PC-9 (cell line): ENCODE results near the gene DUSP10. TPM values are rescaled to one million over a fixed set of nuclear protein-coding genes. Genes with fewer than 3 reads are reported as not detected.
A peak's percentile ranks its signal among the peaks of the same experiment; 100 is the strongest.

ENCODE experiments used
- BruUV-seq: library from RNA; stranded (reverse); fragments of 400-500 nt; replicated peaks from 2 replicates; lab custom pipeline; 2021; lab: Mats Ljungman, UMichigan
- CTCF ChIA-PET: fragments of 300-600 bp; sonication (Branson Sonifier 250); formaldehyde crosslinking; loops from one replicate; lab custom pipeline; 2022; ENCODE audit warnings: antibody characterized with exemption; lab: Charles Lee
- POLR2A ChIA-PET: fragments of 300-600 bp; sonication (Branson Sonifier 250); formaldehyde crosslinking; loops from one replicate; lab custom pipeline; 2022; ENCODE audit warnings: antibody characterized with exemption; ENCODE audit not compliant: unreplicated experiment; lab: Charles Lee
- DNase-seq, 2 experiments: peaks; one replicate each; pipeline versions ENCODE4 v3.0.0 to v3.0.0-alpha.2; 2015 to 2022; ENCODE audit warnings: mixed read lengths in 1 of 2
- H2AFZ ChIP-seq: fragments of 200-600 bp; sonication (generic); 2 replicates; pipeline ENCODE4 v1.8.1; 2017; ENCODE audit warnings: antibody characterized with exemption
- H3F3A ChIP-seq: fragments of 200-600 bp; sonication (generic); 2 replicates; pipeline ENCODE4 v1.8.1; 2017; ENCODE audit warnings: antibody characterized with exemption, mild to moderate bottlenecking, low read depth; ENCODE audit not compliant: insufficient read depth
- H3K27ac ChIP-seq: fragments of 200-600 bp; sonication (generic); 2 replicates; pipeline ENCODE4 v1.6.1; 2016; ENCODE audit warnings: mixed run types
- H3K27me3 ChIP-seq: fragments of 200-600 bp; sonication (generic); 2 replicates; pipeline ENCODE4 v1.6.1; 2016; ENCODE audit warnings: low read depth, mixed run types; ENCODE audit not compliant: insufficient read depth
- H3K36me3 ChIP-seq: fragments of 200-600 bp; sonication (generic); 2 replicates; pipeline ENCODE4 v1.6.1; 2016; ENCODE audit warnings: low read depth, mixed run types
- H3K4me1 ChIP-seq: fragments of 200-600 bp; sonication (generic); replicated peaks from 2 replicates; pipeline ENCODE4 v1.6.1; 2016; ENCODE audit warnings: mixed run types; ENCODE audit not compliant: insufficient read depth
- H3K4me2 ChIP-seq: fragments of 200-600 bp; sonication (generic); 2 replicates; pipeline ENCODE4 v1.6.1; 2017; ENCODE audit warnings: mixed run types
- H3K4me3 ChIP-seq: fragments of 200-600 bp; sonication (generic); 2 replicates; pipeline ENCODE4 v1.6.1; 2016; ENCODE audit warnings: mixed run types
- H3K79me2 ChIP-seq: fragments of 200-600 bp; sonication (generic); 2 replicates; pipeline ENCODE4 v1.6.1; 2017; ENCODE audit warnings: low read depth, mixed run types
- H3K9me2 ChIP-seq: fragments of 200-600 bp; sonication (generic); 2 replicates; pipeline ENCODE4 v1.8.1; 2017; ENCODE audit warnings: mild to moderate bottlenecking; ENCODE audit not compliant: insufficient read depth
- H3K9me3 ChIP-seq: fragments of 200-600 bp; sonication (generic); 2 replicates; pipeline ENCODE4 v1.8.1; 2016; ENCODE audit warnings: low read depth; ENCODE audit not compliant: insufficient read depth
- H4K20me1 ChIP-seq: fragments of 200-600 bp; sonication (generic); 2 replicates; pipeline ENCODE4 v1.8.1; 2017; ENCODE audit not compliant: insufficient read depth
- EZH2 ChIP-seq: fragments of 200-600 bp; sonication (generic); IDR thresholded peaks from 2 replicates; pipeline ENCODE4 v1.8.0; 2017; ENCODE audit warnings: antibody characterized with exemption, low read depth
- intact Hi-C: fragments of 100-400 bp; cut with micrococcal nuclease; formaldehyde crosslinking; loops from one replicate; pipeline ENCODE4 v1.10.0; 2022; ENCODE audit not compliant: unreplicated experiment
- total RNA-seq: library from RNA; stranded (reverse); gene quantifications from 2 replicates; pipeline ENCODE4 v1.2.3, GENCODE V29; 2021
- TF ChIP-seq, protein P1 (sequence below): fragments of 200-600 bp; sonication (generic); conservative IDR thresholded peaks from 2 replicates; pipeline ENCODE4 v1.6.1; 2017; ENCODE audit warnings: mixed run types, antibody characterized with exemption, mild to moderate bottlenecking, moderate library complexity

Gene DUSP10
- total RNA-seq, 1 experiment from 2014 or later: 7.0 TPM

GRCh38 chr1:221678014-221678413, 63.9 kb downstream of the DUSP10 start:
- Histone ChIP-seq H3F3A (peaks cover 4% of the 10 kb centered on the region; the same call in 1 of the 2 replicates), H3K79me2 (no peaks in the 10 kb centered on the region), H3K27me3 (no peaks in the 10 kb centered on the region), H3K9me3 (no peaks in the 10 kb centered on the region), H2AFZ (no peak overlapping the region), H3K9me2 (peaks cover 5% of the 10 kb centered on the region), H3K36me3 (no peaks in the 10 kb centered on the region), H3K4me2 (no peak overlapping the region), H3K4me1 (0 out of 2 replicates have a peak, but pooled peaks cover 10% of the 10 kb centered on the region), H3K27ac (no peak overlapping the region), H4K20me1 (no peaks in the 10 kb centered on the region), H3K4me3 (no peak overlapping the region)
- intact Hi-C loops: no loop called here
- BruUV-seq: no TSS peak
- POLR2A ChIA-PET: no interaction called here
- no peak for DNase-seq
- CTCF ChIA-PET: no interaction called here
- TF ChIP-seq, protein P1, sequence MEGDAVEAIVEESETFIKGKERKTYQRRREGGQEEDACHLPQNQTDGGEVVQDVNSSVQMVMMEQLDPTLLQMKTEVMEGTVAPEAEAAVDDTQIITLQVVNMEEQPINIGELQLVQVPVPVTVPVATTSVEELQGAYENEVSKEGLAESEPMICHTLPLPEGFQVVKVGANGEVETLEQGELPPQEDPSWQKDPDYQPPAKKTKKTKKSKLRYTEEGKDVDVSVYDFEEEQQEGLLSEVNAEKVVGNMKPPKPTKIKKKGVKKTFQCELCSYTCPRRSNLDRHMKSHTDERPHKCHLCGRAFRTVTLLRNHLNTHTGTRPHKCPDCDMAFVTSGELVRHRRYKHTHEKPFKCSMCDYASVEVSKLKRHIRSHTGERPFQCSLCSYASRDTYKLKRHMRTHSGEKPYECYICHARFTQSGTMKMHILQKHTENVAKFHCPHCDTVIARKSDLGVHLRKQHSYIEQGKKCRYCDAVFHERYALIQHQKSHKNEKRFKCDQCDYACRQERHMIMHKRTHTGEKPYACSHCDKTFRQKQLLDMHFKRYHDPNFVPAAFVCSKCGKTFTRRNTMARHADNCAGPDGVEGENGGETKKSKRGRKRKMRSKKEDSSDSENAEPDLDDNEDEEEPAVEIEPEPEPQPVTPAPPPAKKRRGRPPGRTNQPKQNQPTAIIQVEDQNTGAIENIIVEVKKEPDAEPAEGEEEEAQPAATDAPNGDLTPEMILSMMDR: no peak
- no peak for TF ChIP-seq EZH2

DNA sequence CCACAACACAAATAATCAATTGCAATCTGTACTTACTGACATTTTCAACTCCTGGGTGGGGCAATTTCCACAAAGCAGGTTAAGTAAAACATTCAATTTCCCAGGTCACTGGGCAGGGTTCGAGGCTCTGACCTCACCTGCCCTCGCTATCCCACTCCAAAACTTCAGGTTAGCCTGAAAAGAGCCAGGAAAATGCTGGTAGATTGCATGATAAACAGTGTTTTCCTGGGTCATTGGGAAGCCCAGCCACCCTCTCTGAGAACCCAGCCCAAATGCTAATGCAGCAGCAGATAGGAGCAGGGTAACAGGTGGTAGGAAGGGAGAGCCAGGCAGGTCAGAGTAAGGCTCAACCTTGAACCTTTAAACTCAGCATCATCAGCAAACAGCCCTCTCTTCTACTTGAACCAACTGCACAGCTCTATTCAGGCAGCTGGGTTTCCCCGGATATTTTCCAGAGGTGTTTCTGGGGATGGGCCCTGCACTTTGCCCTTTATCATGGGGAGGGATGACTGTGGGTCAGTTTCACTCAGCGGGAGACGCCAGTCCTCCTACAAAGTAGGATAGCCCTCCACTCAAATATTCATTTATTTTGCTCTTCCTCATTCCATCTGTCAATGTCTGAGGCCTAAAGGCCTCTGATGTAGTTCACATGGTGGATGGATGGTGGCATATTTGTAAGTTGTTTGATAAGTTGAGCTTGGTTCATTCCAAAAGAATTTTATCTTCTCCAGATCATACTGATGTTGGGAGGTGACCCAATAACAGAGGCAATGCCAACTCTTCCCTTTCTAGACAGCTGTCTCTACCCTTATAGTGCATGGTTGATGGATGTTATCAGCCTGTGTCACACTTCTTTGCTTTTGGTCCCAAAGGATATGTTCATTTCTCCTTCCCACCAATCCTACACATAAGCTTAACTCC, 65.7 kb downstream of the DUSP10 start:
- POLR2A ChIA-PET: interaction anchor here (0.7 kb wide), 2 partner anchors 35 to 216 kb away, joined by 3 to 4 read pairs; no protein-coding TSS in a partner anchor
- no peak for TF ChIP-seq EZH2
- TF ChIP-seq, protein P1: no peak

DNA sequence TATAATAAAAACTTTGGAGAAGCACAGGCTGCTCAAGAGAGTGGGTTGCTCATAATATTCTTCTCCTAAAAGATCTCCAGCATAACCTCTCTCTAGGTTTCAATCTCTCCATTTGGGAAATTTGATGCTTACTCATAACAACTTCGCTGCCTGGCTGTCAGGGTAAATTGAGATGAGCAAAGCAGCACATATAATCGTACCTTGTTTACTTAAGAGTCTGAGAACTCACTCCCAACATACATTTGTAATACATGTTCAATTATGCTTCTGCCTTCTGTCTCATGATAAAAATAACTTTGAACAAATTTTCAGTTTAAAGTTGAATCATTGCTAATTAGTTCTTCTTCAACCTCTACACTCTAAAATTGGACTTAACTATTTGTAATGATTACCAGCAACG, 68.9 kb downstream of the DUSP10 start:
- Histone ChIP-seq H3K4me3 (no peak overlapping the region), H3K27ac (no peak overlapping the region), H3K9me2 (no peaks in the 10 kb centered on the region), H3K79me2 (no peaks in the 10 kb centered on the region), H3K9me3 (no peaks in the 10 kb centered on the region), H3K4me2 (no peak overlapping the region), H3K27me3 (no peaks in the 10 kb centered on the region), H4K20me1 (no peaks in the 10 kb centered on the region), H3F3A (peaks cover 8% of the 10 kb centered on the region; the same call in 1 of the 2 replicates), H3K36me3 (no peaks in the 10 kb centered on the region), H3K4me1 (peaks cover 10% of the 10 kb centered on the region), H2AFZ (no peak overlapping the region)
- POLR2A ChIA-PET: interaction anchor here (0.7 kb wide), 1 partner anchor 10 kb away, joined by 9 read pairs; no protein-coding TSS in a partner anchor
- BruUV-seq: no TSS peak
- intact Hi-C loops: no loop called here
- CTCF ChIA-PET: no interaction called here
- no peak for DNase-seq
- TF ChIP-seq EZH2: no peak
- TF ChIP-seq, protein P1: no peak

More for the DNA sequence above, 65.7 kb downstream of the DUSP10 start:
- H3K9me3 ChIP-seq: no peaks in the 10 kb centered on the region
- H3K9me2 ChIP-seq: no peaks in the 10 kb centered on the region
- DNase-seq: peak; percentile 14 to 74
- no peaks in the 10 kb centered on the region for H4K20me1 ChIP-seq
- intact Hi-C loops: no loop called here
- H3K4me1 ChIP-seq: 0 out of 2 replicates have a peak, but pooled peaks cover 10% of the 10 kb centered on the region
- no peak overlapping the region for H3K4me3 ChIP-seq
- H2AFZ ChIP-seq: no peak overlapping the region
- peaks cover 4% of the 10 kb centered on the region; the same call in 1 of the 2 replicates for H3F3A ChIP-seq
- CTCF ChIA-PET: no interaction called here
- H3K4me2 ChIP-seq: no peak overlapping the region
- H3K36me3 ChIP-seq: no peaks in the 10 kb centered on the region
- H3K79me2 ChIP-seq: no peaks in the 10 kb centered on the region
- no TSS peak for BruUV-seq
- no peak overlapping the region for H3K27ac ChIP-seq
- no peaks in the 10 kb centered on the region for H3K27me3 ChIP-seq
